IPS-15b (cell line): Measurements from ENCODE around the gene APOE.
"Not testable (repeated sequence)": the region's sequence is repeated elsewhere in the genome, so short reads cannot be mapped to it uniquely, and the experiment has no call there.

ENCODE experiments used
- H3K27me3 ChIP-seq: one replicate; pipeline ENCODE4 v1.6.1; 2013; ENCODE audit warnings: low read length; ENCODE audit not compliant: control insufficient read depth, insufficient read depth
- H3K36me3 ChIP-seq: one replicate; pipeline ENCODE4 v1.6.1; 2013; ENCODE audit warnings: low read length; ENCODE audit not compliant: control insufficient read depth, insufficient read depth
- H3K4me1 ChIP-seq: one replicate; pipeline ENCODE4 v1.6.1; 2013; ENCODE audit warnings: mild to moderate bottlenecking, low read length; ENCODE audit not compliant: control insufficient read depth, insufficient read depth
- H3K4me3 ChIP-seq: one replicate; pipeline ENCODE4 v1.5.1; 2013; ENCODE audit warnings: low read depth, low read length
- H3K9ac ChIP-seq: one replicate; pipeline ENCODE4 v1.6.1; 2013; ENCODE audit warnings: low read depth, mild to moderate bottlenecking, low read length
- H3K9me3 ChIP-seq: one replicate; pipeline ENCODE4 v1.6.1; 2013; ENCODE audit warnings: mild to moderate bottlenecking, low read length; ENCODE audit not compliant: control insufficient read depth, insufficient read depth

APOE gene

DNA sequence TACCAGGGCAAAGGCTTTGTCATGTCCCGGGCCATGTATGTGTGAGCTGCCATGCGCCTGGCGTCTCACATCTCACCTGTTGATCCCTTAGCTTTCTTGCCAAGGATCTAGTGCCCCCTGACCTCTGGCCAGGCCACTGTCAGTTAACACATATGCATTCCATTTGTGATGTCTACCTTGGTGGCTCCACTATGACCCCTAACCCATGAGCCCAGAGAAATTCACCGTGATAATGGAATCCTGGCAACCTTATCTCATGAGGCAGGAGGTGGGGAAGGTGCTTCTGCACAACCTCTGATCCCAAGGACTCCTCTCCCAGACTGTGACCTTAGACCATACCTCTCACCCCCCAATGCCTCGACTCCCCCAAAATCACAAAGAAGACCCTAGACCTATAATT, 17.3 kb upstream of the APOE start:
- H3K4me1 ChIP-seq, H3K4me3 ChIP-seq, H3K9me3 ChIP-seq, H3K27me3 ChIP-seq, H3K9ac ChIP-seq: not testable (repeated sequence)
- H3K36me3 ChIP-seq = peaks cover 40% of the 10 kb centered on the region

DNA sequence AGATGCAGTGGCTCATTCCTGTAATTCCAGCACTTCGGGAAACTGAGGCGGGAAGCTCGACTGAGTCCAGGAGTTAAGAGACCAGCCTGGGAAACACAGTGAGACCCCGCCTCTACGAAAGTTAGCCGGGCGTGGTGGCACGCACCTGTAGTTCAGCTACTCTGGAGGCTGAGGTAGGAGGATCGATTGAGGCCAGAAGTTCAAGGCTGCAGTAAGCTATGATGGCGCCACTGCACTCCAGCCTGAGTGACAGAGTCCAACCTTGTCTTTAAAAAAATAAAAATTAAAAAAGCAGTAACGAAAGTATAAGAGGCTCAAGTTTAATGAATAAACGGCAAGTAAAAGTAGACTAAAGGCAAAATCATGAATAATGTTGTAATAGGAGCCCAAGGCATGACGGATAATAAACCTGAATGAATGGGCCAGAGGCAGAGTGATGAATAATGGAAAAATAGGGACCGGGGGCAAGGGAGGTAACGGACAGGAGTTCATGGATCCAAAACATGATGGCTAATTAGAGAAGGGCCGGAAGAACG, 15.7 kb upstream of the APOE start:
- H3K36me3 ChIP-seq = peaks cover 46% of the 10 kb centered on the region
- no peaks in the 10 kb centered on the region for H3K27me3 ChIP-seq
- peak overlapping the region; percentile 66 for H3K9ac ChIP-seq
- peaks cover 4% of the 10 kb centered on the region for H3K4me1 ChIP-seq
- no peaks in the 10 kb centered on the region for H3K9me3 ChIP-seq
- H3K4me3 ChIP-seq = peak overlapping the region; percentile 66

DNA sequence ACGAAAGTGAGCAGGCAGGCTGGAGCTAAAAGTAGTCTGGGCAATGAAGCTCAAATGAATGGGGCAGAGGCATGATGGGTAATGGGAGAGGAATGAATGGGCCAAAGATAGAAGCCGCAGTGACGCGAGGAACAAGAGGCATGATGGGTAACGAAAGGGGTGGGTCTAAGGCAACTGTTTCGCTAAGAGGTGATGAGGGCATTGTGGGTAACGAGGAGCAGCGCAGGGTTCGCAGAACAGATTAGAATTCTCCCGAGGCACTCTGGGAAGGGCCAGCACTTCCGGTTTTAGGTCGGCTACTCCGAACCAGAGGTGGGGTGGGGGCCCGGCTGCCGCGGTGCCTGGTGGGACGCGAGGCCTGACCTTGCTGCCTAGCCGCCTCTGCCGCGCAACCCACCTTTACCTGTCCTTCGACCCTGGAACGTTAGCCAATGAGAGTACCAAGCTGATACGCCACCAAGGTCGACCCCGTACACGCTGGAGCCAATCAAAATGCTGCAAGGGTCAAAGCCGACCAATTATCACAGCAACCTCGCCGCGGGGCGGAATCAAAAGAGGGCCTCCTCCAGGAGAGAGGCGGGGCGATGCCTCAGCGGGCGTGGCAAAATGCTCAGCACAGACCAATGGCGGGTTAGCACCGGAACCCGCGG, 15.1 kb upstream of the APOE start:
- Histone ChIP-seq H3K4me1 (peaks cover 4% of the 10 kb centered on the region), H3K4me3 (peak overlapping the region; percentile 66), H3K27me3 (no peaks in the 10 kb centered on the region), H3K9me3 (no peaks in the 10 kb centered on the region), H3K36me3 (peaks cover 52% of the 10 kb centered on the region), H3K9ac (peak overlapping the region; percentile 66)

DNA sequence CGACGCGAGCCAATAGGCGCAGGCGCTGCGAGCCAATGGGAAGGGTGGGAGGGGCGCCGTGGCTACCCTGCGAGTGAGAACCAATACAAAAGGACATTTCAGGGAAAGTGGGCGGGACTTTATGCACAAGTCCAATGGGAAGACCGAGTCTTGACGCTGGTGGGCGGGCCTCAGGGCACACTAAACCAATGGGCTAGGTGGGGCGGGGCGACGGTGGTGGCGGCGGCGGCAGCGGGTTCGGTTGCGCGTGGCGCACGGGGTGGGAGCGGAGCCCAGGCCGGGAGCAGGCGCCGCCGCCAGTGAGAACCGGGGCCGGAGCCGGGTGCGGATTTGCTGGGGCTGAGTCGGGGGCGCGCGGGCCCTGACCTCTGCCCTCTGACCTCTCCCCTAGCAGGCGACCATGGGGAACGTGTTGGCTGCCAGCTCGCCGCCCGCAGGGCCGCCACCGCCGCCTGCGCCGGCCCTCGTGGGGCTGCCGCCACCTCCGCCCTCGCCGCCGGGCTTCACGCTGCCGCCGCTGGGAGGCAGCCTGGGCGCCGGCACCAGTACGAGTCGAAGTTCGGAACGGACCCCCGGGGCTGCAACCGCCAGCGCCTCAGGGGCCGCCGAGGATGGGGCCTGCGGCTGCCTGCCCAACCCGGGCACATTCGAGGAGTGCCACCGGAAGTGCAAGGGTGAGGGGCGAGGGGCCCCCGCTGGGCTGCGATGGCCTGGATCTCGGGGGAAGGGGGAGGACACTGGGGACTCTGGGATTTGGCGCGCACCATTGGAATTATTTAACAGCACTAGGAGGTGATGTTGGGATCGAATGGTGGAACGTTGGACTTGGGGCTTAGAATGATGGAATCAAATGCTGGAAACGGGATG, 14.3 kb upstream of the APOE start, which contains the start of gene TOMM40:
Gene TOMM40 (plus strand): TSS at position 239 of the 867 bp plus-strand sequence. CDS start 162 bp downstream, at position 401.
- H3K36me3 ChIP-seq = peaks cover 58% of the 10 kb centered on the region
- peak within 1 kb of the TSS; percentile 82 for H3K9ac ChIP-seq
- H3K4me3 ChIP-seq = peak within 1 kb of the TSS; percentile 96
- H3K4me1 ChIP-seq = peaks cover 4% of the 10 kb centered on the region
- H3K9me3 ChIP-seq = no peaks in the 10 kb centered on the region
- H3K27me3 ChIP-seq = no peaks in the 10 kb centered on the region

DNA sequence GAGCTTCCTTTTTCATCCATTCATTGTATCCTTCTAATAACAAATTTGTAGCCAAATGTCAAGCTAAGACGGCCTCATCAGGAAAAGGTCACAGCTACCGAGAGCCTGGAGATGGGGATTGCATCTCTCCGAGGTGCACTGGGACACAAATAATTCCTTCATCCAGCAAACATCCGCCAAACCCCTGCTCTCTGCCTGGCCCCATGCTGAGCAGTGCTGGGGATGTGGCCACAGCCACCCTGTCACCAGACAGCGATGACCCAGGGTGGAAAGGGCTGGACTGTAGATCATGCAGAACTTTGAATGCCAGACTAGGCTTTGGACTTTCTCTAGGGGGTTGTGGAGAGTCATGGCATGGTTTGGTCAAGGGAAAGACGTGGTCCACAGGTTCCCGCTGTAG, 12.7 kb upstream of the APOE start:
- H3K9me3 ChIP-seq = no peaks in the 10 kb centered on the region
- no peak overlapping the region for H3K9ac ChIP-seq
- peaks cover 4% of the 10 kb centered on the region for H3K4me1 ChIP-seq
- H3K36me3 ChIP-seq = peaks cover 56% of the 10 kb centered on the region
- no peak overlapping the region for H3K4me3 ChIP-seq
- H3K27me3 ChIP-seq = no peaks in the 10 kb centered on the region

DNA sequence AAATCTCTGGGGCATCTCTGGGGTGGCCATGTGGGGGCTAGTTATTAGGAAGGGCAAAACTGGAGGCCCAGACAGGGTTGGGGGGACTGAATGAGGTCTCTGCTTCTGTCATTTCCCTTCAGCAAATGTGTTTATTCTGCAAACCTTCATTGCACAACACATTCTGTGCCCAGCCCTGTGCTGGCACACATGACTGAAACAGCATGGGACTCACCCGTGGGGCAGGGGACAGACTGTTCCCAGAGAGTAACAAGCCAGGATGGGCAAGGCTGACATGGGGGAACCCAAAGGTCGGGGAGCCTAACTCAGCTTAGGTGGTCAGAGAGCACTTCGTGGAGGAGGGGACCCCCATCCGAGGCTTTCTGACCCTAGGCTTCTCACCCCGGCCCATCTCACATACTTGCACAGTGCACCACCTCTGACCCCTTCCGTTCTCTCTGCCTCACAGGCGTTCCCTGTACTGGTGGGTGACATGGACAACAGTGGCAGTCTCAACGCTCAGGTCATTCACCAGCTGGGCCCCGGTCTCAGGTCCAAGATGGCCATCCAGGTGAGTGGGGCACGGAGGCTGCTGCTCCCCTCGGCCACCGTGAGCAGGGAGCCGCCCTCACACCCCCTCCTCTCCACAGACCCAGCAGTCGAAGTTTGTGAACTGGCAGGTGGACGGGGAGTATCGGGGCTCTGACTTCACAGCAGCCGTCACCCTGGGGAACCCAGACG, 12.1 kb upstream of the APOE start:
- H3K9ac ChIP-seq = no peak overlapping the region
- H3K9me3 ChIP-seq = no peaks in the 10 kb centered on the region

DNA sequence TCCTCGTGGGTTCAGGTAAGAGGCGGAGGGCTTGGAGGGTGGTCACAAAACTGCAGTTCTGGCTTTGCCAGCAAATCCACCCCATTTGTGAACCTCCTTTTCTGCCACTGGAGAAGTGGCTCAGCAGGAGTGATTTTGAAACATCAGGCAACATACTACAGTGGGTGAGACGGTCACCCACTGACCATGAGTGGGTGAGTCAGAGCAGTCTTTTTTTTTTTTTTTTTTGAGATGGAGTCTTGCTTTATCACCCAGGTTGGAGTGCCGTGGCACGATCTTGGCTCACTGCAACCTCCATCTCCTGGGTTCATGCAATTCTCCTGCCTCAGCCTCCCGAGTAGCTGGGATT, 11.6 kb upstream of the APOE start:
- Histone ChIP-seq H3K4me1 (peaks cover 4% of the 10 kb centered on the region), H3K36me3 (peaks cover 55% of the 10 kb centered on the region), H3K9me3 (no peaks in the 10 kb centered on the region), H3K27me3 (no peaks in the 10 kb centered on the region), H3K4me3 (no peak overlapping the region), H3K9ac (no peak overlapping the region)

More for the DNA sequence above, 12.1 kb upstream of the APOE start:
- H3K4me1 ChIP-seq = peaks cover 4% of the 10 kb centered on the region
- no peak overlapping the region for H3K4me3 ChIP-seq
- peaks cover 55% of the 10 kb centered on the region for H3K36me3 ChIP-seq
- no peaks in the 10 kb centered on the region for H3K27me3 ChIP-seq

DNA sequence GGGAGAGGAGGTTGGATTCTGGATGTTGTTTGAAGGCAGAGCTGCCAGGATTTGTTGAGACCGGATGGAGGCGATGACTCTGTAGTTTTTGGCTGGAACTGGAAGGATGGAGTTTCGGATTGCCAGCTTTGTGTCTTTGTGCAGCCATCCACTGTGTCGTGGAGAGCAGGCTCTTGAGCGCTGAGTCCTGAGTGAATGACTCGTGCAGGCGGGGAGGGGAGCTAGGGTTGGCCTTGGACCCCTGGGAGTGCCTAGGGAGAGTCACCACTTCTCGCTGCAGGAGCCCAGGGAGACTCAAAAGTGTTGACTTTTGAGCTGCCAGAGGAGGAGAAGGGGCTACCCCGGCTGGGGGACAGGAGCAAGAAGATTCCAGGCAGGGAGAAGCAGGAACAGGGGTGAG, 10.7 kb upstream of the APOE start:
- Histone ChIP-seq H3K27me3 (no peaks in the 10 kb centered on the region), H3K4me3 (no peak overlapping the region), H3K9me3 (no peaks in the 10 kb centered on the region), H3K4me1 (peaks cover 4% of the 10 kb centered on the region), H3K36me3 (peaks cover 57% of the 10 kb centered on the region), H3K9ac (no peak overlapping the region)

DNA sequence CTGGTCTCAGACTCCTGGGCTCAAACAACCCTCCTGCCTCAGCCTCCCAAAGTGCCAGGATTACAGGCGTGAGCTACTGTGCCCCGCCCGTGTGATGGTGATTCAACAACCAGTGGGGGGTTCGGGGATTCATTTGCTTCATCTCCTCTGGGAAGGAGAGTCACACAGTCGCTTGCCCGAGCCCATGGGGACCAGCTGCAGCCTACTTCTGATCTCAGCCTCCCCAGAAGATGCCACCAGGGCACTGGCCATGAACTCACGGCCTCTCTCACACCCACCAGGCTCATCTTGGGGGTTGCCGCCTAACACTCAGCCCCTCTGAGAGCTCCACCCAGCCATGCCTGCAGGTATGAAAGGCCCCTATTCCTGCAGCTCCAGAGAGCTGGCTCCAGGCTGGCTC, 7.8 kb upstream of the APOE start:
- Histone ChIP-seq H3K36me3 (peaks cover 69% of the 10 kb centered on the region), H3K27me3 (no peaks in the 10 kb centered on the region), H3K9ac (no peak overlapping the region), H3K4me1 (no peaks in the 10 kb centered on the region), H3K9me3 (no peaks in the 10 kb centered on the region), H3K4me3 (no peak overlapping the region)

DNA sequence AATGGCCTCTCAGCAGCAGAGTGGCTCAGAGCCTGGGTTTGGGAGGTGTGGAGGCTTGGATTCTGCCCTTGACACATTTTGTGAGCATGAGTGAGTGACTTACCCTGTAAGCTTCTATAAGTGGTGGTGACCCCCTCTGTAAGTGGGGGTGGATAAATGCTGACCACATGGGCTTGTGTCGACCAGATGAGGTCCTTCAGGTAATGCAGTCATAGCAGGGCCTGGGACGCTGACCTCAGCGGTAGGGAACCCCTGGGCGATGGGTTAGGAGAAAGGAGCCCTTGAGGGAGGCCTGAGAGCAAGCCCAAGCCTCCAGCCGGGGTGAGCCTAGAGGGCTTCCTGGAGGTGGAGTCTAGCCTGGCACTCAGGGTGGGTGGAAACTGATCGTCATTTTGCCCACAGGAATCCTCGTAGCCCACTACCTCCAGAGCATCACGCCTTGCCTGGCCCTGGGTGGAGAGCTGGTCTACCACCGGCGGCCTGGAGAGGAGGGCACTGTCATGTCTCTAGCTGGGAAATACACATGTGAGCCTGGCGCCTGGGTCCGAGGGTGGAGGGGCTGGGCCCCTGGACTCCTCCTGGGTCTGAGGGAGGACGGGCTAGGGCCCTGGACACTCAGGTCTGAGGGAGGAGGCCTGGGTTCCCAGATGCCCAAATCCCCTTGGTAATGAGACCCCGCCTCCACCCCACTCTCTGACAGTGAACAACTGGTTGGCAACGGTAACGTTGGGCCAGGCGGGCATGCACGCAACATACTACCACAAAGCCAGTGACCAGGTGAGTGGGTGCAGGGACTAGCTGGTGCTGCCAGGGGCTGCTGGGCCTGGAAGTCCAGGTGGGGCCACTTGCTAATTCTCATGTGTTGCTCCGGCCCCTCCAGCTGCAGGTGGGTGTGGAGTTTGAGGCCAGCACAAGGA, 5.0 kb upstream of the APOE start:
- Histone ChIP-seq H3K27me3 (no peaks in the 10 kb centered on the region), H3K4me3 (no peak overlapping the region), H3K9me3 (no peaks in the 10 kb centered on the region), H3K36me3 (peaks cover 44% of the 10 kb centered on the region), H3K4me1 (peaks cover 2% of the 10 kb centered on the region), H3K9ac (no peak overlapping the region)

DNA sequence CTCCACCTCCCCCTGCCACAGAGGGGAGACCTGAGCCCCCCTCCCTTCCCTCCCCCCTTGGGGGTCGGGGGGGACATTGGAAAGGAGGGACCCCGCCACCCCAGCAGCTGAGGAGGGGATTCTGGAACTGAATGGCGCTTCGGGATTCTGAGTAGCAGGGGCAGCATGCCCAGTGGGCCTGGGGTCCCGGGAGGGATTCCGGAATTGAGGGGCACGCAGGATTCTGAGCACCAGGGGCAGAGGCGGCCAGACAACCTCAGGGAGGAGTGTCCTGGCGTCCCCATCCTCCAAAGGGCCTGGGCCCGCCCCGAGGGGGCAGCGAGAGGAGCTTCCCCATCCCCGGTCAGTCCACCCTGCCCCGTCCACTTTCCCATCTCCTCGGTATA, 2.4 kb upstream of the APOE start:
- H3K36me3 ChIP-seq = peaks cover 35% of the 10 kb centered on the region
- no peak overlapping the region for H3K9ac ChIP-seq
- H3K9me3 ChIP-seq = no peaks in the 10 kb centered on the region
- H3K4me3 ChIP-seq = no peak overlapping the region
- no peaks in the 10 kb centered on the region for H3K27me3 ChIP-seq
- H3K4me1 ChIP-seq = peaks cover 2% of the 10 kb centered on the region
